EH (cell line): Measurements from ENCODE around the gene PRKCD.

Source experiments
- DNase-seq: peaks from one replicate; pipeline ENCODE4 v3.0.0-alpha.2; 2015; ENCODE audit warnings: low read depth

The PRKCD gene

DNA sequence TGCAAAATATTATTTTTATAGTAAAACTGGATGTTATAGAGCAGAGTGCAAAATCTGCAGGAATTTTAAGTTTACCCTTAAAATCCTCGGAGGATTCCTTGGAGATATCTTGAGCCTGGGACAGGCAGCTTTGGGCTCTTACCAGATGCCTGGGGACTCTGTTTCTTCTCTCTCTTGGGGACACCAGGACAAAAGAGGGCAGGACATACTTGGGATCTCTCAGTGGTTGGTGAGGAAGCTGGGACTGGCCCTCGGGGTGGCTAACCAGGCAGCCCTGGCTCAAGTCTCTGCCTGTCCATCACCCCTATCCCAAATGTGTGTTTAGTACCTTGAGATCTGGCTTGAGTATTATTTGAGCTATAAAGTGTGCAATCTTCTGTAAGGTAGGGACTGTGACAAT, 56.2 kb downstream of the PRKCD start:
- no peak for DNase-seq

DNA sequence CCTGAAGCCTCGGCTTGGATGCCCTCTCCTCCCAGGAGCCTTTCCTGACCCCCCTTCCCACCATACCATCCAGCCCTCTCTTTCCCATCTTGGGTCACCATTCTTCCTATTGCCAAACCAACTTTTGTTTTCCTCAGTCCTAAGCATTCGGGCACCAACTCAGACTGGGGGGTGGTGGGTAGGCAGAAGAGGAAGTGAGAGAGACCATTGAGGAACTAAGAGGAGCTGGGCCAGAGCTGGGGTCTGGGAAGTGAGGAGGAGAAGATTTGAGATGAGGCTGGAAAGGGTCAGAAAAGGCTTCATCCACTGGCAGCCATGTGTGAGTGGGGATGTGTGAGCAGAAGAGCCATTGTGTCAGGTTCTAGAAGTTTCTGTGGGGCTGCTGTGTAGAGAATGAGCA, 57.1 kb downstream of the PRKCD start:
- DNase-seq, result no peak

DNA sequence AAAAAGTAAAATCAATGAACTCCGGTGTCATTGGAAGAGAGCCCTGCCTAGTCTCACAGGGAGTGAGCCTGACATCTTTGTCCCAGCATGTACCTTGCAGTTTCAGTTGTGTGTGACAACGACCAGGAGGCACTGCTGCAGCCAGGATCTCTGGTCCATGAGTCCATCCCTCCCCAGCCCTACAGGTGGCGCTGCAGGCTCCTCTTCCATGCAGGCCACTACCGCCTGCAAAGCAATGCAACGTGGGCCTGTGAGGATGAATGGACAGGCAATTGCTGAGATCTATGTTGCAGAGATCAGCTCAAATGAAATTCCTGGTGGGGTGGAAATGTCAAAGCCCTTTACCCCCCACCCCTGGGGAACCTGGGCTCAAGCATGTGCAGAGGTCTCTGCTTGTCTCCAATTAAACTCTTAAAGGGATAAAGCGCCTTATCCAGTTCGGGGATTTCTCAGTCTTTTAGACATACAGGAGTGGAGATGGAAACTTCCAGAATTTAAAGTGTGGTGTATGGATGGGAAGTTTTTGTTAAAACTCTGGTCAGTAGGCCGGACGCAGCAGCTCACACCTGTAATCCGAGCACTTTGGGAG, 59.0 kb downstream of the PRKCD start:
- DNase-seq, result peak; percentile 86

DNA sequence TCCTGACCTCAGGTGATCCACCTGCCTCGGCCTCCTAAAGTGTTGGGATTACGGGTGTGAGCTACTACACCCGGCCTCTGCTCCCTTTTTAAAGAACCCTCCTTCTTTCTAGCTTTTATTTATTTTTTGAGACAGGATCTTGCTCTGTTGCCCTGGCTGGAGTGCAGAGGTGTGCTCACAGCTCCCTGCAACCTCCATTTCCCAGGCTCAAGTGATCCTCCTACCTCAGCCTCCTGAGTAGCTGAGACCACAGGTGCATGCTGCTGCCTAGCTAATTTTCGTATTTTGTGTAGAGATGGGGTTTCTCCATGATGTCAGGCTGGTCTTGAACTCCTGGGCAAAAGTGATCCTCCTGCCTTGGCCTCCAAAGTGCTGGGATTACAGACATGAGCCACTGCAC, 60.3 kb downstream of the PRKCD start:
- DNase-seq, result no peak

GRCh38 chr3:53221827-53222182, 60.8 kb downstream of the PRKCD start:
- no peak for DNase-seq

DNA sequence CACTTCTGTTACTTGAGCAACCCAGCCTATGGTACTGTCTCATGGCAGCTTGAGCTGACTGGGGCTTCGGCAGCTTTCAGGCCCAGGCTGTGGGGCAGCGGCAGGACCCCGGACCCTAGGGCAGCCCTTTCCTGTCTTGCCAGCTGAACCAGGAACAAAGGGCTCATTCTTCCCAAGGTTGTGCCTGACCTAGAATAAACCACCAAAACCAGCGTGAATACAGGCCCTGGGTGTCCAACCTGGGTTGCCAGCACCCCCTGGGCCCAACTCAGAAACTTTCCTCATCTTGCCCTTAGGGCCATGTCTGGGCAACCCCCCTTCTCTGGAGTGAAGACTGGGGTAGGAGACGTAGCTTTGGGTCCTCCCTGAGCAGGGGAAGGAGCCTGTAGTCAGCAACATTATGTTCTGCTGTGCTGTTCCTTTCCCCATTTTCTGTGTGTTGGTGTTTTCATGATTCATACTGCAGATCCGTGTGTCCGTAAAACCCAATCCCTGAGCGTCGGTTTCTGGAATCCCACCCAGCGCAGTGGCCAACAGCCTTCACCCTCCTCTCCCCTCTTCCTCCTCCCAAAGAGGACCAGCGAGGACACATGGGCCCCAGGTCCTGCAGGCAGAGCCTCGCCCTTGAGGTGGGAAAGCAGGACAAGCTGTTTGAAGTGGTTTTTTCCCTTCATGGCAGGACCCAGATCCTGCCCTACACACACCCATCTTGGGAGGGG, 61.3 kb downstream of the PRKCD start:
- no peak for DNase-seq

- DNase-seq, result no peak
Observed at GRCh38 chr3:53223025-53223424, 62.0 kb downstream of the PRKCD start.

DNA sequence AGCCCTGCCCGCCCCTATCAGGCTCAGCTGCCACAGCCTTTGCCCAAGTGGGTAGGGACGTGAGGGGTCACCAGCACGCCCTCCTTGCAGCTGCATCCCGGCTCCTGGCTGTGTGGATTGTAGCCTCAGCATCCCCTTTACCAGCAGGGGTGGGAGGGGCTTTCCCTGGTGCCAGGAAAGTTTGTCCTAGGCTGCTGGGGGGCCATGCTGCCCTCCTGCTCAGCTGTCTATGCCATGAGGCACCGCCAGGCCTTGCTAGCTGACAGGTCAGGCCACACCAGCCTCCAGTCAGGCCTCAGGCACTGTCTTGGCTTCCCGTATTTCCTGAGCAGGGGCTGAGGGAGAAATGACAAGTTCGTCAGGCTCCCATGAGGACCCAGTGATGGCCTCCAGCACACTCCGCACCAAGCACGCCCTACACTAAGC, 62.5 kb downstream of the PRKCD start:
- DNase-seq, result no peak

DNA sequence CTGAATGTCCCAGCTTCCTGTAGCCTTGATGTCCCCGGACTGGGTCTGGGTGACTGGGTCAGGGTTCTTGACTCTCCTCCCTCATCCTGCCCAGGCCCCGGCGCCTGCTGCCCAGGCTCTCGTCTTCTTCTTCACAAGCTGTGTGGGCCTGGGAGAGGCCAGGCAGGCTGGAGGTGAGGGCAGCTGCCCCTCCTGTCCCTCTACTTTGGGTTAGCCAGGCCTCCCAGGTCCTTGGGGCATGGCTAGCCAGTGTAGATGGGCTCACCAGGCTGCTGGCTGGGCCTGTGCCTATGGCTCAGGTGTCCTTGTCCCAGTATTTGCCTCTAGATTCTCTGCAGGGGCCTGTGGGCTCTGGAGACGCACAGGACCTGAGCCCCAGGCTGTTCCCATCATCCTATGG, 63.0 kb downstream of the PRKCD start:
- DNase-seq, result no peak

- no peak for DNase-seq
Observed at GRCh38 chr3:53224536-53224935, 63.5 kb downstream of the PRKCD start.

DNA sequence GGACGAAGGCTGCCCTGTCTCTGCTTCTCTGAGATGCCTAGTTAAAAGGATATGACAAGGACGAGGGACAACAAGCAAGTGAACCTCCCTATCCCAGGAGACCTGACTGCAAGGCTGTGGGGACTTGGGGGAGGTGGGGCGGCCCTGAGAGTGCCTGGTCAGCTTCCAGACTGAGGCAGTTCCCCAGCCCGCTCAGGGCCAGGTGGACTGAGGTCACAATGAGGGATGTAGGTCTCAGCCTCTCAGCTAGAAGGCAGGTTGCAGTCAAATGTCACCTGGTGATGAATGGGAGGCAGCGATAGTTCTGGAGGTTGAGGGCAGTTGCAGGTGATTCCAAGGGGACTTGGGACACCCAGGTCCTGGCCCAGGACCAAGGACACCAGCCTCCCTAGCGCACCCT, 64.2 kb downstream of the PRKCD start:
- DNase-seq, result no peak

GRCh38 chr3:53225651-53226050, 64.6 kb downstream of the PRKCD start:
- DNase-seq, result no peak

DNA sequence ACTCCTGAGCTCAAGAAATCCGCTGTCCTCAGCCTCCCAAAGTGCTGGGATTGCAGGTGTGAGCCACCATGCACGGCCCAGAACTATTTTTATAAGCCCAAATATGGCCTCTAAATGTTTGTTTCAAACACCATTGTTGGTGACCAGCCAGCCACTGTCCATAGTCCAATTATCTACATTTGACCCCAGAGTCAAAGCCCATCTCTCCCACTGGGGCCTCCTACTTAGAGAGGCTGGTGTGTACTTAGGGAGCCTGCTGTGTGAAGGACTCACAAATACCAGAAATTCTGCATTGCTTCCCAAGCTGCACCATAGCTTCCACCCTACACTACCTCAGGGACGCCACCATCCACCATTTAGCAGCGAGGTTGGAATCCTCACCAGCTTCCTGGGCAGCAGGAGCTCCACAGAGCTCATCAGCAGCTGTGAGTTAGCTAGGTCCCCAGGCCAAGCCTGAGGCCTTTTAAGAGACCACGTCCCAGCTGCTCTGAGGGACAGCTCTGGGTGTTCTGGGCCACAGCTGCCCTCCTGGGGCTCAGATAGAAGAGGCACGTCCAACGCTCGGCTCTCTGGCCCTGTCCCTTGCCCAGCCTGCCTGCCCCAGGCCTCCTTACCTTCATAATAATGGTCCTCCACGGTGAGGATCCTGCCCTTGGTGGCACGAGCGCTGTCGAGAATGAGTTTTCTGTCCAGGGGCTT, 65.3 kb downstream of the PRKCD start:
- DNase-seq, result no peak

DNA sequence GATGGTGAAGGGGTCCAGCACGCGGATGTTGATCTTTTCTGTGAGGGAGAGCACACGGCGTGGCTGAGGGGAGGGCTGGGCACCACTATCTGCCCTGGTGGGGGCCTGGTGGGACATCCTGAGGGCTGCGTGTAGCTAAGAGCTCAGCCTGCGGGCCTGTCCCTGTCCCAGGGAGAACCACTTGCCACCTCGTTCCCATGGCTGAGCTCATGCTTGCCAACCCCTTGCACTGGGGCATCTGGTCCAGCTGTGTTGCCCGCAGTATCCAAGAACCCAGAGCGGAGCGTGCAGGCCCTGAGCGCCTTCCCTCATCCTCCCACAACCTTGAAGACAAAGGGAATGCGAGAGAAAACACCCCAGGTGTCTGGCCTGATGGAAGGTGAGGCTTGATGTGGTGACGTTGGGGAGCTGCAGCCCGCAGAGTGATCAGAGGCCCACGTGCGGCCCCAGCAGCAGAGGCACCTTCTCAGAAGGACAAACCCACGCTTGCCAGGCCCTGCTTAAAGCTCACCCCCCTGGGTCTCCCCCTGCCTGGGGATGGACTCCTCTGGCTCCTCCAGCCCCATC, 65.9 kb downstream of the PRKCD start:
- DNase-seq, result no peak

- DNase-seq, result no peak
Observed at GRCh38 chr3:53227993-53228885, 67.2 kb downstream of the PRKCD start.

- no peak for DNase-seq
Observed at GRCh38 chr3:53229171-53229570, 68.2 kb downstream of the PRKCD start.

DNA sequence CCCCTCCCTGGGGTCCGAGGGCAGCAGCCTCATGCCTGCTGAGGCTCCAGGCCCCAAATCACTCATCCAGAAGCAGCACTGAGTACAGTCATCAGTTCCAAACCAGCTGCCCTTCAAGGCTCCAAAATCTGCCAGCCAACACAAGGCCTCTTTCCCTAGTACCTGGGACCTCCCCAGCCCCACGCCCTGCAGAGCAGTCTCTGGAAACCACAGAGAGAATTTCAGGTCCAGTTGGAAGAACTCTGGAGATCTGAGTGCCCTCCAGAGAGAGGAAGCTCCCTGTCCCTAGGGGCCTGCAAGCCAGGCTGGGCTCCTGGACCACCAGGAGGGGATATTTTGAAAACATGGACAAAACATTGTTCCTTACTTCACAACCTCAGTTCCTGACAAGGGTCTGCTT, 68.6 kb downstream of the PRKCD start:
- no peak for DNase-seq

GRCh38 chr3:53230041-53230621, 69.1 kb downstream of the PRKCD start:
- no peak for DNase-seq

DNA sequence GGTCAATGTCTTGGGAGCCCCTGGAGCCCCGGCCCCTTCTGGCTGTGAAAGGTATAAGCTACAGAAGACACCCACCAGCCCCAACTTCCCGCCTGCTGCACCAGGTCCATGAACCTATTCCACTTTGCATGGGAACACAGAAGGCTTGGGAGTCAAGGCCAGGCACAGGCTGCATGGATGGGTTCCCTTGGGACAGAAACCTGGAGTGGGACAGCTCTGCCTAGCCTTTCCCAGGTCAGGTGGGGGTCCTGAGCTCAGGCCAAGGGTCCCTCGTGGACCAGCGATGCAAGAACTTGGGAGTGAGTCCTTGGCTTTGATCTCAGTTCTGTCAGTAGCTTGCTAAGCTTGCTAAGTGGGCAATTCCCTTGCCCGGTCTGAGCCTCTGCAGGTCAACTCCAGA, 69.8 kb downstream of the PRKCD start:
- DNase-seq, result no peak

- DNase-seq, result no peak
Observed at GRCh38 chr3:53231532-53232511, 70.8 kb downstream of the PRKCD start.
